Suppressor macrophage treated with lipopolysaccharide for 4 hours (primary cell): Measurements from ENCODE around the gene COL23A1.

Experiments used
- DNase-seq: peaks from one replicate; pipeline ENCODE4 v3.0.0-alpha.2; 2020

The COL23A1 gene

DNA sequence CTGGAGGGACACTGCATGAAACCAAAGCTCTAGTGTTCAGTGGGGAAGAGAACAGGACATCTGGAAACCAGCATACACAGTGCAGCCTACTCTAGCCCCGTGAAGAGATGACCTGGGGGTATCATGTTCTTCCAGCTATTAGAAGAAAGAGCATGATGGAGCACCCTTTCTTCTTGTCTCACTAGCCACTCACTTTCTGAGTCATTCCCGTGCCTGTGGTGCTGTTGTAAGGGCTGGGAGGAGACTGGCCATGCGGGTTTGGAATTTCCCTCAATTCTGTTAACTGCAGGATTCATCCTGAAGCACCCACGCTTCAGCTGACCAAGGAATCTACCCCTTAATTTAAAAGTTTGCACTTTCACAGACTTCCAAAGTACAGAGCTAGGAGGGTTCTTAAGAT is 137.0 kb downstream of the COL23A1 start:
- peak; percentile 82 for DNase-seq

DNA sequence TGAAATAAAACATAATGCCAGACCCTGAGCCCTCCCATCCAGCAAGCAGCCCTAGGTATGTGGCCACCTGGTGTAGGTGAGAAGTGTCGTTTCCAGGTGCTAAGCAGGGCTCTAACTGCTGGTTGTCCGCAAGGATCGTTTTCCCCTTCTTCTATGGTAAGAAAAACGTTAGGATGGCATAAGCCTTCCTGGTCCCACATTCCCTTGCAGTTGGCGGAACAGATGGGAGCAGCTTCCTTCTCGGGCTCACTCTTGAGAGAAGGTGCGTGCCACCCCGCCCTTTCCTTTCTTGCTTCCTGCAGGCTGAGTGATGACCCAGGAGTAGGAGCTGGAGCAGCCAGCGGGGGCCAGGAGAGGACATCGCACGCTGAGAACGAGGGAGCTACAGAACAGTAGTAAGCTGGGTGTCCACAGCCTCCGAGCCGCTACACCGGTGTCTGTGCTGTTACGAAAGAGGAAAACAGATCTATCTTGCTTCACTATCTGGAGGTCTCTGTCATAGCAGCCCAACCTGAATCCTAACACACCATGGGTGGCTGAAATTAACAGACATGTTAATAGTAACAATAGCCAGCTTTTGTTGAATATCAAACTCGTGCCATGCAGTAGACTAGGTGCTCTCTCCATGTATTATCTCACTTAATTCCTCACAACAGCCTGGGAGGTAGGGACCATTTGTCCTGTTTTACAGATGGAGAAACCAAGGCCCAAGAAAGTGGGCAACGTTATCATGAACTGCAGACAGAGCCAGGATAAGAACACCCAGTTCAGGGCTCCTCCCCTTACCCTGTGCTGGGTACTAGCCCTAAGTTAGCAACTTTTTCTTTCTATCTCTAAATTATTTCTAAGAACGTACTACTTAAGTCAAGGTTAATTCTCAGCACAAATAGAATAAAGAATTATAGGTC is 139.8 kb downstream of the COL23A1 start:
- no peak for DNase-seq

DNA sequence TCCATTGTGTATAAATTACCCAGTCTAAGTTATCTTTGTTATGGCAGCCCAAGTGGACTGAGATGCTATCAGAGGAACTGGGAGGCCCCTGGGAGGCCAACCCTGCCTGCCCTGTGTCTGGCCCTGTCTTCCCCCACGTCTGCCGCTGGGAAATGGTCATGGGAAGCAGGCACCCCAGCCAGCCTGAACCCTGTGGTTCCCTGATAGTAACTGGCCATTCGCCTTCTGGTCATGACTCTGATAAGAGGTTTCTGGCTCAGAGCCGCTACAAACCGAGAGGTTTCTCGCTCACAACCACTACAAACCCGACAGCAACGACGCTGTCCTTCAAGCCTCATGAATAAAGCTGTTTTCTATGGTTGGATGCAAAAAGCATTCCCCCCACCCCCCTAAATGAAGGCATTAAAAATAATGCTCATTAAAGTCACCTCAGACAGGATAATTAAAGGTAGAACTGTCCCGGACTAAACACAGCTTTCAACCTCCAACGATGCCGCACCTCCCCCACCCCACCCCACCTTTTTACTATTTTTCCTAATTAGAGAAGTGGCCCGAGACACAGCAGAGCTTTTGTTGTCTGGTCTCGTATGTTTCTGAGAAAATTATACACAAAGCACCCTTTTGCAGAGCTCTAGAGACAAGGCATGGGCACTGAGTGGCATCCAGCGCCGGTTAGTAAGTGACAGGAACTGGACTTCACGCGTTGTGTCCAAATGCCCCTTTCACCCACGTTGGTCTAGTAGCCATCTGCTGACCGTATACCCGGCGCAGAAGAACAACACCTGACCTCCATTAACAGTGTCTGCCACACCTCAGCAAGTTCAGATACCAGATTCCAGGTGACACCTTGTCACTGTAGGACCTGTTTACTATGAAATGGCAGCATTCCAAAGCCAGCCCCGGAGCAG is 140.8 kb downstream of the COL23A1 start:
- DNase-seq = no peak

DNA sequence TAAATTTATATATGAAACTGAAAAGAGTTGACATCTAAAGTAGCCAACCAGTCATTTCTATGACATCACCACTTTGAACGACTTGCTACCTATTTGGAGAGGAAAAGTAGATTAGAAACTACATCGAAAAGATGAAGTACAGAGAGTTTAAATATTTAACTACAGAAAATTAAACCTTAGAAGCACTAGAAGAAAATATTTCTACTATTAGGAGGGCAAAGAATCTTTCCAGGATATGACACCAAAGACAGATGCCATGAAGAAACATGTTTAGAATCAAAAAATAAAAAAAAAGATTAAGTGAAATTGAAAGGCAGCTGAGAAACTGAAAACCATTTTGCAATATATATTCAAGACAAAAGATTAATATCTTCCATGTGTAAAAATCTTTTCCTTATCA is 144.7 kb downstream of the COL23A1 start:
- no peak for DNase-seq

DNA sequence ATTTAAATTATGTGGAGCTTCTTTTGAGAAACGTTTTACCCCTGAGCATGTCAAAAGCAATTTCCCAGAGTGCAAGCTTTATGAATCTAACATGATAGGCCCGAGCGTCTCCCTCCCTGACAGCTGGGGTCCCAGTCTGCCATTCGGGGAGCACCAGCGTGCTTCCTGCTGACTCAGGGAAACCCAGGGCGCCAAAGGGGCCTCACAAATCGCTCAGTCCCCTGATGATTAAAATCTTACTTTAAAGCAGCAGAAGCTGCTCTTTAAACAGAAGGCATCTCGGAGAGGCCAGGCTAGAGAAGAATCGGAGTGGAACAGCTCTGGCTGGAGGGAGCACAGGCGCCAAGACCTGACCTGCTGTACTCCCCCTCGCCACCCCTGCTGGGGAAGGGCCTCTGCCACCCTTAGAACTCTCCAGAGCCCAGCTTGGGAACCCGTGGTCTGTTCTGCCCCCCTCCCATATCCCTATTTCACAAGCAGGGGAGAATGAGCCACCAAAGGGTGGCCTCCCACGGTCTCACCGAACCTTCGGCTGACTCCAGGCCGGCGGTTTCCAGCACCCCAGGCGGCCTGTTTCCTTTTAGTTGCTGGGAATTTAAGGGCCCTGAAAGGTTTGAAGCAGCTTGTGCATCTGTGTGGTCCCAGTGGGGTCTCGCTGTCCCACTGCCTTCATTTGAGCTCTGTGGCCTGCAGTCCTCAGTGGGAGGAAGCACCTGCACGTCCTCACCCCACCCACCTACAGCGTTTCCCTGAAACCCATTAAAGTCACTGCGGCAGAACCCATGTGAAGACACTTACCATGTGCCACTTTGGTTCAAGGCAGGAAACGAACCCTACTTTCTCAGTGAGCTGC is 147.6 kb downstream of the COL23A1 start:
- DNase-seq = no peak

DNA sequence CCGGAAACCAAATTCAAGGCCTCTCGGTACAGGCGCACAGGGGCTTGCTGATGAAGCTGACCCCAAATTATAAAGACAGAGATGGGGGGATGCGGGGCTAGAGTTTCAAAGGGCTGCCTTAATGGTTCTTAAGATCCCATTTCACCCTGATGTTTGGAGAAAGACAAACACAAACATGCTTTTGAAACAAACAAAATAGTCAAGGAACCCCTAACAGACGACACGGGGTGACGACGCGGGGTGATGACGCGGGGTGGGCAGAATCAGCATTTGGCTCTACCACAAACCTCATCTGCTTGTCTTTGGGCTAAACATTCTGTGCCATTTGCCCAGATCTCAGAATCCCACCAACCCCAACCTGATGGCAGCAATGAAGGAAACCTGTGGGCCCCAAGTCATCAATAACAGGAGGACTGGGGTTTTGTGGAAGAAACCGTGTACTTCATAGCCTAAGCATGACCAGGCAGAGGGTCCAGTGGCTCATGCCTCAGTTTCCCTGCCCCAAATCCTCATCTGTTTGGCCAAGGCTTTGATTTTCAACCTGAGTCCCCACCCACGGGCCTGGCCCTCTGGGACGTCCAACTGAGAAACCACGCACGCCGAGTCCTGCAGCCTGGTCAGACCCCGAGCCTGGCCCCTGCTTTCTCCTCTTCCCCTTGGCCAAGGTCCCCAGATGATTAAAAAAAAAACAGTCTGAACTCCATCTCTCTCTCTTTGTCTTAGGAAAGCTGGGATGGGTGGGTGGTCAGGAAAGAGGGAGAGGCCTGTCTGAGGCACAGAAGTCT is 148.5 kb downstream of the COL23A1 start:
- no peak for DNase-seq

DNA sequence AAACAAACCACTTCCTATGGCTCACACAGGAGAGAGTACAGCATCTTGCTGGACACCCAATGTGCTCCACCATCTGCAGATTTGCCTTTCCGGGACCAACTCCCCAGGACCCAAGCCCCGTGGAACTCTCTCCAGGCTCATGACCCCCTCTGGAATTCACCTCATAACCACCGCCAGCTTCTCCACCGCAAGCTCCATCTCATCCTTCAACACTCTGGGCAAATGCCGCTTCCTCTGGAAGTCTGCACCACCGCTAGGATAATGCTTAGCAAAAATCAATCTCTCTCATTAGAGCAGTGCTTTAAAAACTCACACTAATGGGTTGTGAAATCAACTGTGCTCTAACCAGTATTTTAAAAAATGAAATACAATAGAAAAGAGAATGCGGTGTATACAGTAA is 150.0 kb downstream of the COL23A1 start:
- no peak for DNase-seq

DNA sequence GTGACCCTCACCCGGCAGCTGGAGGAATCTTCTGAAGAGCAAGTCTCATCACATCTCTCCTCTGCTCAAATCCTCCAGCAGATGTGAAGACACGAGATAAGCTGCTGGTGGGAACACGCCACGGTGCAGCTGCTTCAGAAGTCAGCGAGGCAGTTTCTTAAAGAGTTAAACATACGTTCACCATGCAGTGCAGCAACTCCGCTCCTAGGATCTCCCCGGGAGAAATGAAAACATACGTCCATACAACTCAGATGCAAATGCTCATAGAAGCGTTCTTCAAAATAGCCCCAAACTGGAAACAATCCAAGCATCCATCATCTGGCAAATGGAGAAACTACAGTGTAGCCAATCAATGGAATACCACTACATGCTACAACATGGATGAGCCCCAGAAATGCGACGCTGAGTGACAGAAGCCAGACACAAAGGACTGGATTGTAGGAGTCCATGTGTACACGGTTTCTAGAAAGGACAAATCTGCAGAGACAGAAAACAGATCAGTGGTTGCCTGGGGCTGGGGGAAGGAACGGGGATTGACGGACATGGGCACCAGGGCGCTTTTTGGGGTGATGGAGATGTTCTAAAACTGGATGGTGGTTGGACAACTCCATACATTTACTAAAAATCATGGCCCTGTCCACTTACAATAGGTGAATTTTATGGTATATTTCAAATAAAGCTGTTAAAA is 150.6 kb downstream of the COL23A1 start:
- DNase-seq = no peak

DNA sequence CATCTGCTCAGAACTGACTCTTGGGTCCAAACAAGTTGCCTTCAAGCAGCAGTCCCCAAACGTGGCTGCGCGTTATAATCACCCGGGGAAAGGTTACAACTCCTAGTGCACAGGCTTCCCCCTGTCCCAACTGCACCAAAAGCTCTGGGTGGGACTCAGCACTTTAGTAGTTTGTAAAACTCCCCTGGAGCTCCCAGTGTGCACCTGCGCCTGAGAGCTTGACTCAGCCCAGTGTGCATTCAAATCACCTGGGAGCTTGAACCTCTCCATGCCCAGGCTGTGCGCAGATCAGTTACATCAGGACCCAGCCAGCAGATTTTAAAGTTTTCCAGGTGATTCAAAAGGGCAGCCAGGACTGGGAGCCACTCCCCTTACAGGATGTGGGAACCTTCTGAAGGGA is 151.4 kb downstream of the COL23A1 start:
- no peak for DNase-seq

DNA sequence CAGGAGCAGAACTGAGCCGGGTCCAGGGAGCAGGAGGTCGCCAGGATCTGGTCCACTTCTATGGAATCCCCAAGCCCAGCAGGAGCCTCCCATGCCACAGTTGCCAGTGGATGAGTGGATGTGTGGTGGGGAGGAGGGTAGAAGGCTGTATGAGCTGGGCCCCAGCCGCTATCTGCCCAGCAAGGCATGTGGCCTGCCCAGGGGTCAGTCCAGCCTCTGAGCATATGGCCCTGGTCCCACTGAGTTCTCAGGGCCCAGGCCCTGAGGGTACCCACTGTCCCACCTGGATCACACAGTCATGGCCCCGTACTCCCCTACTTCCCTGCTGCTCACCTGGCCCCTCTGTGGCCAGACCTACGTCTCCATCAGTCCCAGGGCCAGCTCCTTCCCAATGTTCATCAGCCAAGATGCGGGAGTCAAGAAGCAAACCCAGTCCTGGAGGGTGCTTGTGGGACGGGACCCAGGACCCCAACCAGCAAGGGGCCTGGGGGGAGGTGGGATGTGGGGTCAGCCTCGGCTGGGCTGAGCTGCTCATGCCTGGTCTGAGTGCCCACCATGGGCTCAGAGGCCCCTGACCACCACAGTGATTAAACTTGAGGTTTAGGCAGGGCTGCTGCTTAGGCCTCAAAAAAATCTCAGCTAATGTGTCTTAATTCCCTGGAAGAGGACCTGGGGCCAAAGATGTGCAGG is 152.7 kb downstream of the COL23A1 start:
- DNase-seq = no peak

DNA sequence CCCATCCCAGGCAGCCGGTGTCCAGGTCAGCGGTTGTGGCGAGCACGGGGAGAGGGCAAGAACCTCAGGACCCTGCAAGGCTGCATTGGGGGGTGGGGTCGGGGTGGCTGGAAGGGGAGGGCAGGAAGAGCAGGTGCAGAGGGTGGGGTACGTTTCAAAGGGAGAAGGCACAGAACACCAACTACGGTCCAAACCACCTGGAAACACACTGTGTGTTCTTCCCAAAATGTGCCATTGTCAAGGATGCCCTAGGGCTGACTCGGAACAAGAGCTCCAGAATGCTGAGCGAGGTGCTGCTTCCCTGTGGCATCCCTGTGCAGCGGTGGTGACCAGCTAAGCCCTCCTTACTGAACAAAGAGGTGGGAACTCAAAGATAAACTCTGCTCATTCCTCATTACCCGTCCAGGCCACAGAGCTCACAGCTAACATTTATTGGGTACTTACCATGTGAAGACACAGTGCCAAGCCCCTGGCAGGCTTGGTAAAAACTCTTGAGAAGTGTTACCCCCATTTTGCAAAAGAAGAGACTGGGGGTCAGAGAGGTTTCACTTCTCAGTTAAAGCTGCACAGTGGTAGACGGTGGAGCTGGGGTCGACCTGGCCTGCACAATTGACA is 153.8 kb downstream of the COL23A1 start:
- DNase-seq = no peak

DNA sequence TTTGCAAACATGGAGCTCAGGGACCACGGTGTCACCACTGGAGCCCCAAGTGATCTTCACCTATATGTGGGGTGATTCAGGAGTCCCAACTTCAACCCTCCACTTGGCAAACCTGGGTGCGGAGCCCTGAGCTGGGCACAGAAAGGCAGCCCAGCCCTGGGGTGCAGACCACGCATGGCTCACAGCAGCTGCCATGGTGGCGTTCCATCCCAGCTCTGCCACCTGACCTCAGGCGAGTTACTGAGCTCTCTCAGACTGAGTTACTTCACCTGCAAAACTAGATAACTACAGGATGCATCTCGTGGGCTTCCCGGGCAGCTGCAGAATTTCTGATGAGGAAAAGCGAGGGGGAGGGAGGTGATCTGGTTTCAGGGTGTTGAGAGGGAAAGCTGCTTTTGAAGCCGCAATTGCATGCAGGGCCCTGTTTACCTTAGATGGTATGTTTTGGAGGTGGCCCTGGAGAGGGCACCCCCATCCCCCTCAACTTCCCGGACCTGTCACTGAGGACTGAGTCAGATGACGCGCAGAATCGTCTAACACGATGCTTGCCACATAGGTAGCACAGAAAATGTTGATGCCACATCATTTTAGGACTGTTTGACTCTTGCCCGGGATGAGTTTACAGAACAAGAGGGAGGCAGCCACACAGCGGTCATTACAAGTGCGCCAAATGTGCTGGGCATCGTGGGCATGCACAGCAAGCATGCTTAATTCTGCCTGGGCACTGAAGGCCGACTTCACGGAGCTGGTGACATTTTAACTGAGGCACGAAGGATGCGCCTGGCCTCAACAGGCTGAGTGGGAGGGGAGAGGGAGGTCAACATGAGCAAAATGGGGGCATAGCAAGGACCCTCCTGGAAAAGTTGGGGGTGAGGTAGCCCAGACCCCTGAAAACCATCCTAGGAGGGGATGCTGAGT is 154.6 kb downstream of the COL23A1 start:
- no peak for DNase-seq

DNA sequence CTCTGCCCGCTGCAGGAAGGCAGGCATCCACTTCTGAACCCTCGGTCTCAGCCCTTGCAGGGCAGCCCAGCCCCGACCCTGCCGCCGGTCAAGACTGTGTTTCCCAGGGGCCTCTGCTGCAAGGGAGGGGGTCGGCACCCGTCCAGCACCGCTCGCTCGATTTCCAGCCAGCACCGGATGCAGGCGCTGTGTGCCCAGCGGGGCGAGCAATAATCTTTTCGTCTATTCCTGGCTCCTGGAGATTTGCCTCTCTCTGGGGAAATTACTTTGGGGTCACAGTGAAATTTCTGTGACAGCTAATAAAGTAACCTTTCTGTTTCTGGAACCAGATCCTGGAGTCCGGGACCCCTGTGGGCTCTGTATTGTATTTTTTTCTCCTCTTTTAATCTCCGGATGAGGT is 155.3 kb downstream of the COL23A1 start:
- no peak for DNase-seq

DNA sequence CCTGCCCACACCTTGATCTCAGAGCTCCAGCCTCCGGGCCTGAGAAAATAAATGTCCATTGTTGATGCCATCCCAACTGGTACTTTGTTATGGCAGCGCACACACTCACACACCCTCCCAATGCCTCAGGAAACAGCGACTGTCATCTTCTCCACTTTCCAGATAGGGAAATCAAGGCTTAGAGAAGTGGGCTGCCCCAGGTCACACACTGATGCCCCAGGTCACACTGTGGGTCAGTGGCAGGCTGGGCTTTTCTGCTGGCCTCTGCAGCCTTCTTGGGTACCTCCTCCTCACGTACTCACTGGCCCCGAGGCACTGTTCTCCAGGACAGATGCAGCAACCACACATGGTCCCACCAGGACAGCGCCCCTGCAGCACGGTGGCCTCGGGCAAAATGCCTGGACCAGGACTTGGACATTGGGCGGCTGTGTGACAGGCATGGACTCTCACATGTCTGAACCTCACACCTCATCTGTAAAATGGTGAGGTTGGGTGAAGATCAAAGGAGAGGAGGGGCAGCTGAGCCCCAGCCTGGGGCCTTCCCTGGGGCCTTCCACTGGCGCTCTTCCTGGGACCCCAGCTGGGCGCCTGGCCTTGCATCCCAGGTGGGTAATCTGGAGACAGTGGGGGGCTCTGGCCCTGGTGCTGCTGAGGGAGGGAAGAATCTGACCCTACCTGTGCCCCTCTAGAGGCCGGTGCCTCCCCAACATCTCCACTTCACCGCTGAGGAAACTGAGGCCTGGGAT is 156.0 kb downstream of the COL23A1 start:
- no peak for DNase-seq

DNA sequence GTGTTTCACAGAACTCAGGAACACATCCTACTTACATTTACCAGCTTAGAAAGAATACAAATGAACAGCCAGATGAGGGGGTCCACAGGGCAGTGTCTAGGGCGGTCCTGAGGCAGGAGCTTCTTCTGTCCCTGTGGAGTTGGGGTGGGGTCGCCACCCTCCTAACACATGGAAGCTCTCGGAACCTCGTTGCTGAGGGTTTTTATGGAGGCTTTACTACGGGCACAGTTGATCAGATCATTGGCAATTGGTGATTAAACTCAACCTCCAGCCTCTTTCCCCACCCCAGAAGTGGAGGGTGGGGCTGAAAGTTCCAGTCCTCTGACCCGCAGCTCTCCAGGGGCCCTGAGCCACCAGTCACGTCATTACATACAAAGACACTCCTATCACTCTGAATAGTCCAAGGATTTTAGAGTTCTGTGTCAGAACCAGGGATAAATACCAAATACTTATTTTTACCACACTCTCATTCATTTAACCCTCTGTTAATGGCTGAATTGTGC is 156.9 kb downstream of the COL23A1 start:
- no peak for DNase-seq

DNA sequence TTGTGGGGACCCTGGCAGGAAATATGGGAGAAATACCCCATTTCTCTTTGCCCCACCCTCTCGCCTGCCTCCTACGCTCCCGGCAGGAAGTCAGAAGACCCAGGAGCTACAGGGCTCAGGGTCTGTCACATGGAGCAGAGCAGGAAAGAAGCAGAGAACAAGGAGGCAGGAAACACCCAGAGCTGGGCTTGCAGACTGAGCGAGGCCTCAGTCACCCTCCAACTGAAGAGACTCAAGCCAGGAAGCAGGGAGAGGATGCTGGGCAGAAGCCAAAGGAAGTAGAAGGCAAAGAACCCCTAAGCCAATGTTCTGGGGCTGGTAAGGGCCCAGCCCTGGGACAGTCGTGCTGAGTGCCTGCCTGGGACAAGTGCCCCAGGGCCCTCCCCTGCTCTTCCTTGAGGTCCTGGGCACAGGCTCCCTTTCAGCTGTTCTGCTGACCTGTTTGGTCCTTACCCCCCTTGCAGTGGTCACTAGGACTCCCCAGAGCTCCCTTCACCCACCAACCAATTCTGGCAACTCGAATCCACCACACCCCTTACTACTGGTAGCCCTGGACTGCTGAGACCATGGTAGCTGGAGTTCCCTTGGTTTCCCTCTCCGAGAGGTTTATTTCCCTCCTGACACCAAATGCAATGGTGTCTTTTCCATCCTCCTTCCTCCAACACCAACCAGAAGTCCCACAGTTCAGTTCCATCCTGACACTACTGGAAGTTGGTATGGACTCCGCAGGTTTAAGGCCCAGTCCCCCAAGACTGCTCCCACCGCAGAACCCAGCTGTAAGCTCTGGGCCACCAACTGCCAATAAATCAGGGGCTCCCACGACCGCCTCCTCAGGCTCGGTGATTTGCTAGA is 157.5 kb downstream of the COL23A1 start:
- DNase-seq = no peak

DNA sequence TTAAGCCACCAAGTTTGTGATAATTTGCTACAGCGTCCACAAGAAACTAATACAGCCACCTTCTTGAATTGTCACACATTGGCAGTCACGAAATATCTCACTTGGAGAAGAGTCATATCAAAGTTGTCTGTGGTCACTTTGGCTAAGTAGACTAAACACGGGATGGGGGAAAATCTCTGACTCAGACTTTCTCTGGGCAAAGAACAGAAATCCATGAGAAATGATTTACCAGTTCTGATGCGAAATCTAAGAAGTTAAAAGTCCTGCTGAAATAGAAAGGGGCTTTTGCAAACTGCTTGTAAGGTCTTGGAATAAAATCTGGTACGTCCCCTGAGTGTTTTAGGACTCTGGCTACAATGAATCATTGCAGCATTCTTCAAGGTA is 158.4 kb downstream of the COL23A1 start:
- DNase-seq = no peak
